Heart left ventricle (tissue), 13 donors: ENCODE data around the gene PRSS50.

Source experiments
- POLR2A ChIP-seq, 2 donors: fragments of 450-650 bp; IDR thresholded peaks; one replicate each; pipeline ENCODE4 v1.6.1; 2017; ENCODE audit warnings: antibody characterized with exemption in 2 of 2, mild to moderate bottlenecking in 2 of 2, moderate library complexity in 2 of 2
- TF ChIP-seq, protein P1 (sequence below), 12 donors: fragments of 200-600 bp; sonication (generic) in 4 of 12; IDR thresholded peaks; one replicate each; pipeline versions ENCODE4 v1.5.0 to v1.8.0; 2018 to 2022; ENCODE audit warnings: antibody characterized with exemption in 12 of 12, mild to moderate bottlenecking in 5 of 12
- donor health status: ischemic (EF 13 %, LVEDD 7.1; RV severe dilation, severe dysfunction).
- donor health status: DM: no; HTN: yes; CAD: no.
- donor health status: DM: no; HTN: no; CAD: no.
- donor health status: ischemic (EF 25% LVEDD 6.9; RV normal size, moderate dysfunction).
- donor health status: ischemic (EF 25% LVEDD 5.7; RV mildly dilated, moderate dysfunction).
- donor health status: ischemic (EF 35%, LVEDD 5.7; RV mildly dilated, moderate dysfunction).
- donor health status: nonischemic (EF 11% LVEDD 7.7; RV severe dilation, severe dysfunction).
- donor health status: DM: yes; HTN: yes; CAD: no.
- donor health status: PGD.
- donor health status: ischemic (EF 29% LVEDD 5.4; RV normal size, mild dysfunction).
- donor health status: nonischemic (EF 23%, LVEDD 6.1; RV moderate dilation, normal function).

GRCh38 chr3:46737329-46737731 lies 19.7 kb upstream of the PRSS50 start:
- no peak for TF ChIP-seq POLR2A (IDR thresholded peaks at IDR 0.05)
- TF ChIP-seq, protein P1, sequence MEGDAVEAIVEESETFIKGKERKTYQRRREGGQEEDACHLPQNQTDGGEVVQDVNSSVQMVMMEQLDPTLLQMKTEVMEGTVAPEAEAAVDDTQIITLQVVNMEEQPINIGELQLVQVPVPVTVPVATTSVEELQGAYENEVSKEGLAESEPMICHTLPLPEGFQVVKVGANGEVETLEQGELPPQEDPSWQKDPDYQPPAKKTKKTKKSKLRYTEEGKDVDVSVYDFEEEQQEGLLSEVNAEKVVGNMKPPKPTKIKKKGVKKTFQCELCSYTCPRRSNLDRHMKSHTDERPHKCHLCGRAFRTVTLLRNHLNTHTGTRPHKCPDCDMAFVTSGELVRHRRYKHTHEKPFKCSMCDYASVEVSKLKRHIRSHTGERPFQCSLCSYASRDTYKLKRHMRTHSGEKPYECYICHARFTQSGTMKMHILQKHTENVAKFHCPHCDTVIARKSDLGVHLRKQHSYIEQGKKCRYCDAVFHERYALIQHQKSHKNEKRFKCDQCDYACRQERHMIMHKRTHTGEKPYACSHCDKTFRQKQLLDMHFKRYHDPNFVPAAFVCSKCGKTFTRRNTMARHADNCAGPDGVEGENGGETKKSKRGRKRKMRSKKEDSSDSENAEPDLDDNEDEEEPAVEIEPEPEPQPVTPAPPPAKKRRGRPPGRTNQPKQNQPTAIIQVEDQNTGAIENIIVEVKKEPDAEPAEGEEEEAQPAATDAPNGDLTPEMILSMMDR (IDR thresholded peaks at IDR 0.05) = no peak
